ENCODE results near the gene NTM.
A peak's percentile ranks its signal among the peaks of the same experiment; 100 is the strongest.

NTM gene

DNA sequence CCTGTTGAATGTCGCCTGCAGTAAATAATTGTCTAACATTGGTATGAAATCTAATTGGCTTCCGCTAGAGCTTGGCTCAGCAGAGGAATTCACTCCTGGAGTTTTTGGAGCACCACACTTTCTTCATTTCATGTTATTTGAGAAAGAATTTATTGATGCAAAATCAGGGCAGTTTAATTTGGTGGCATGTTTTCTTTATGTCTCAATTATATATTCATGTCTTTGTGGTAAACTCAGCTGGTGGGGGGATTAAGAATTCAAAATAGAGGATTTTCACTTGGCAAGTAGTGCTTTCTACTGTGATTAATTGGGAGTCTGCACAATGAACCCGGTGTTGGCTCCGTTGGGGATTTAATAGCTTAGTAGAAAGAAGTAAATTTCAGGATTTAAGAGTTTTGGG is 784.4 kb downstream of the NTM start:
- DNase-seq (ENCODE audit: low spot score) = no peak

DNA sequence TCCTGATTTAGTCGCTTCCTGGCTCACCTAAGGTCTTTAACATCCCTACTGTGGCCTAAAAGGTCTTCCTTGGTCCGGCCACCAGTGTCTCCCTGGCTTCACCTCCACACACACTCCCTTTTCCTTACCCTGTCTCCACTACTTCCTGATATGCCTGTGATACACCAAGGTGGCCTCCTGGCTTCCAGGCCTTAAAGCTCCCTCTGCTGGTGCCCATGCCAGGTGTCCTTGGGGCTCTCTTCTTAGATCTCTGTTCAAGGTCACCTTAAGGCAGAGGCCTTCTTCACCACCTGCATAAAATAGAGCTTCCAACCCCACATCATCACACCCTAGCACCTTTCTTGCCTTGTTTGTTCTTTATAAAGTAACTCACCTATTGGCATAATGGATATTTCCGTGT is 787.7 kb downstream of the NTM start:
- peak; percentile 44 for DNase-seq (ENCODE audit: low spot score)

DNA sequence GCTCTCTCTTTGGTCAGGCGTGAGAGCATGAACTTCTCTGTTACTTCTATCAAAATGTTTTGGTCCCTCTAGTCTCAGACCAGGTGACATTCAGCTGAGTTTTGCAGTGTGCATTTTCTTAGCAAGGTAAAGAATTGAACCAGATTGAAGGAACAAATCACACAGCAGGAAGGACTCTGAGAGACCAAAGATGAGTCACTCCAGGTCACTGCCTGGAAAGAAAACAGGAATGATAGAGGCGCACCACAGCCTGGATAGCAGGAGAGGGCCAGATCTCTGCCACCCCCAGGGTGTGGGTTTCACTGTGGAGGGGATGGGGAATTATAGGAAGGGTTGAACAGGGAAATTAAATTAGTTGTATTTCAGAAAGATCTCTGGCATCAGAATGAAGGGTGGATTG is 788.3 kb downstream of the NTM start:
- DNase-seq (ENCODE audit: low spot score) = no peak

DNA sequence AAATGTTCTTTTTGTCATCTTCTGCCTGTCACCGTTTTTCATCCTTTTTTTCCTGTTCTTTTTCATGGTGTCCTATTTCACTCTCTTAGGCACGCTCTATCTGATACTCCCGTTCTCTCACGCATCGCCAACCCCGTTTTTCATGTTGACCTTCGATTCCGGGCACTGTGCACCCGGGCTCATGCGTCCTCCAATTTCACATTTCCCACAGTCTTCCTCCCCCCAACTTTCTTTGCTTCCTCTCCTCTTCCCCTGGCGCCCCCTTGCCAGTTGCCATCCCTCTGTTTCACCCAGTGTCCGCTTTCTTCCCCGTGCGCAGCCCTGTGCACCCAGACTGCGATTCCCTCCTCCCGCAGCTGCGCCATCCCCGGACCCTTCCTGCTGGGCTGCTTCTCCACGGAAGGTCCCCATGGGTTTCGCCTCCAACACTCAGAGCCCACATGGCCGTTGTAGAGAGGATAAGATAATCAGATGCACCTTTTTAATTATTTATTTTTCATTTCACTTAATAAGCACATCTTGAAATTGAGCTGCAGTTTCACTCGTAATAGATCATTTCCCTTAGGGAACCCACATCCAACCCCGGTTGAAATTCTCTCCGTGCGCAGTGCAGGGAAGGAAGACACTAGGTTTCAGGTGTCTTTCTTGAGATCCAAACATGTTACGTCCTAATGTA is 791.1 kb downstream of the NTM start:
- DNase-seq (ENCODE audit: low spot score) = no peak

DNA sequence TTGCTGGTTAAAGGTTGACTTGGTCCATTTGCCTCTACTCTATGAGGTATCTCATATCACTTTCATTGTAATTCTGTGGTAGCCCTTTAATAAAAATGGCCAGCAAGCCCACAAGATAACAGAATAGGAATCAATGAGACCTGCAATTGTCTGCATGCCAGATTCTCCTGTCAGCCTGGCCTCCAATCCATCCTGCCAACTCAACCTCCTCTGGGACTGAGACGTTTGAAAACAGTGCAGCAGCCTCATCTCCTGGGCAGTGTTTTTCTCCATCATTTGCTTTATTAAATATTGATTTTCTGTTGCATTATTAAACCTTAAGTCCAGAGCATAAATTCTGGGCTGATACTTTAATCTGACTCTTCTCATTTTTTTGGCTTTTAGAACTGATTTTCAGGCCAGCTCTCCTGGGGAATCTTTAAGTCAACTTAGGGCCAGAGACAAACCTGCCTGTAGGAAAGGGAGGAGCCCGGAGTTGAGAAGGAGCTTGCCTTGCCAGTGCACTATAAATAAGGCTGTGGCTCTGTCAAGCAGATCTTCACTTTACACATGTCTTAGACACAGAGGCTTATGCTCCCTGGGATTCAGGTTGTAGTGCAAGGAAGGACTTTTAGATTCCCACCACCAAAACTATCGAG is 798.0 kb downstream of the NTM start:
- DNase-seq (ENCODE audit: low spot score) = no peak

DNA sequence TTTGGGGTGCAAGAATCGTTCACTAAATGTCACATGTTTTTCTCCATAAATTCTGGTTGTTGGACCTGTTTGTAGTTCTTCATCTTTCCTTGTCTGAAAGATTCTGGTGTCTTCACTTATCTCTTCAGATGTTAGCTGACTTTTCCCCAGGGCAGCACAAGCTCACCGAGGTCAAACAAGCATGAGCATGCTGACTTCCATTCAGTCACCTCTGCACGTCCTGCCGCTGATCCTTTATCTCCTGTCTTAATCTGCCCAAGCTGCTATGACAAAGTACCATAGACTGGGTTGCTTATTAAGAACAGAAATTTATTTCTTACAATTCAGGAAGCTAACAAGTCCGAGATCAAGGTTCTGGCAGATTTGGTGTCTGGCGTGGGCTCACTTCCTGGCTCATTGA is 800.6 kb downstream of the NTM start:
- DNase-seq (ENCODE audit: low spot score) = no peak

DNA sequence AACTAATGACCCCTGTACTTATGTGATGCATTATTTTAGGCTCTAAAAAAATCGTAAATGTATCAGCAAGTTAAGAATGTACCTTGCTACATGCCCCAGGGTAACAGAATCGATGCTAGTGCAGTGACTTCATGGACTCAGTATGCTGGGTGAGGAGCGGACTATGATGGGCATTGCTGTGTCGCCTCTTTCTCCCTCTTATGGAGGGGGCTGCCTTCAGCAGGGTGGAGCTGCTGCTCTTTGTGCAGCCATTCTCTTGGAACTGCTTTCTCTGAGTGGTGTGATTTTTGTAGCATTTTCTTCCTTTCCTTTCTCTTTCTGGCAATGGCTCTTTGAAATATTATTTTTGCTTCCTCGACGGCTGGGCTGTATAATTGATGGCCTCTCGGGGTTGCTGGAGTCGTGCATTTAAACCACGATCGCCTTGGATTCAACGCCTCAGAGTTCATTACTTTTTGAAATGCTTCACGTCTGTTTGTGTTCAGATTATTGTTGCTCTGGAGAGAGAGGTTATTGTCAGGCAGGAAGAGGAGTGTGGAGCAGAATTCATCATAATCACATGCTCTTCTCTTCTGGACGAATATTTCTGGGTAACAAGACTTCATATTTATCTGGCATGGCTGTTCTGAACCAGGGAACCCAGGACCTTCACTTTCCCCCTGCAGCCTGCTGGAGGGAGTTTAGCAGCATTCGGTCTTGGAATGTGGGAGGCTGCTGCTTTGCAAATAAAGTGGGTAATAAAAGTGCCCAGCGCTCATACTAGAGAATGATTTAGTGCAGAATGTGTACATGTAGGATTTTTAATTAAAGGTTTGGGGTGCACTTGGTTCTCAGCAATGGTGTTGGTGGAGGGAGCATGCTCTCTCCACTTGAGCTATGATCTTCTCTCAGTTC is 804.2 kb downstream of the NTM start:
- no peak for DNase-seq (ENCODE audit: low spot score)

DNA sequence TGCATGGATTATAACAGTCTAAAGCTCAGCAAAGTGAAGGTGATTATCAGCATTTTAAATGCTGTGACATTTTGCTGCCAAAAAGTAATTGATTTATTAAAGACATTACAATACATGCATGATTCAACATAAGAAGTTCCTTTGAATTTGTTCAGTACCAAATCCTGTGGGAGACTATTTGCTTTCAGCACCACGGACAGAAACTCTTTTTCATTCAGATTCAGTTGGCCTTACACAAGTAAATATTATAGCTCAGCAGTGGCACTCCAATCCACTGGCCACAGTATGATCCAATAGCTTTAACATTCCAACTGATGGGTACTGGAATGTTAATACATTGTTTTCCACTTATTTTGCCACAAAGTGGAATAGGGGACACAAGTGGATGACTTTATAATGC is 806.7 kb downstream of the NTM start:
- no peak for DNase-seq (ENCODE audit: low spot score)

DNA sequence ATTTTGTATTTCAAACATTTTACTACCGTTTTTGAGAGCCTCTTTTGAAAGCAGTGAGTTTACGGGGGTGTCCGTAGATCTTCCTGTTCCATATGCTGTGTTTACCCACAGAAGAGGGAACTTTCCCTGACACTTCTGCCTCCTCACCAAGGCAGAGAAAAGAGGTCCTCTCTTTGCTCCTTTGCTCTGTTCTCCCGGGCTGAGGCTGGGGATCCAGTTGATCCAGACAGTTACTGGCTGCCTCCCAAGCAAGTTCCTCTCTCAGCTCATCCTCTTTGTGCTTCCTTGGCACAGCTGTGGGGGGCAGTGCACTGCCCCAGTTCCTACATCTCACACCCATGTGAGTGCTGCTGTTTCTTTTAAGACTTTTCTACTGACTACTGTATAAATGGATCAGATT is 813.7 kb downstream of the NTM start:
- no peak for DNase-seq (ENCODE audit: low spot score)

DNA sequence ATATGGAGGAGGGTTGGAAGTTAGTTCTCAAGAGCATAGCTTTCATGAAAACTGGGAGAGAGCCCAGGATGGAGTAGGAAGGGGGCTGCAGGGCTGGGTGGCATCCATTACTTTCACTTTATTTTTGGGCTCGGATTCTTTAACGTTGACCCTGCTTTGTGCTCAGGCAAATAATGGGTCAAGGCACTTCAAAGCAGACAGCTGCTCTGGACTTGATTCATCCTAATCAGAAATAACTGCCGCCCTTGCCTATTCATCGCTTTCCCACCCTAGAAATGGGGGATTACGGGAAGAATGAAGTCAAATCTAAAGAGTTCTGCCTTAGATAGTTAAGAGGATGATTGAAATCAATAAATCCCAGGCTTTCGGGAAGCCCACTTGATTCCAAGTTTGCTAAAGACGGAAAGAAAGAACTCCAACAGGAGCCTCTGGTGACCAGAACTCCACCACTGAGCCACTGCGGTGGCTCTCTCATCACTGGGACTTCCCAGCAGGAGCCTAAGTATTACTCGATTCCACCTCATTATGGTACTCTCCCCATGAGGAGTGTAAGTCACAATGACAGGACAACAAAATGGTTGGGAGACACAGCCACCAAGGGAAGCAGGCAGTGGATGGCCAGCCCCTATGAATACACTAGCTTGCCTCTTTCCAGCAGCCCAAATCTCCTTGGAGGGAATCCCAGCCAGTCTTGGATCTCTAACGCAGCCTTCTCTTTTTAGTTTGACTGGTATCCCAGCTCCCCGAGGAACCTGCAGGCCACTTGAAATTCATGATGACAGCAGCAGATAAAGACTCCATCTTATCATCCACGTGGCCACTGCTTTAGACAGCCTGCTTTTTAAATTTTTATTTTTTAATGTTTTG is 815.5 kb downstream of the NTM start:
- DNase-seq (ENCODE audit: low spot score) = no peak

DNA sequence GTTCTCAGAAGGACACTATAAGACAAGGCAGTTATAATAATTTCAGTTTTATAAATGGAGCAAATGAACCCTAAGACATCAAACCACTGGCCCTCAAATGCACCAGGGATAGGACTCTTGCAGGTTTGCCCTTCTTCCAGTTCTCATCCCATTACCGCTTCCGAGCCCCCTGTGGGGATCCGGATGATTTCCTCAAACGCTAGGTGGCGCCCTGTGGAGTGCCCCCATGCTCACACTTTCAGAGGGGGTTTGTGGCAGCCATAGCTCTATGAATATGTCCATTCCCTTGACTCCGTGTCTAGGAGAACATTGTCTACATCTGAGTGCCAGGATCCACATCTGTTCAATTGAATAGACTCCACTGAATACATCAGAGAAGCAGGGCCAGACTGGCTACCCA is 816.3 kb downstream of the NTM start:
- peak; percentile 41 for DNase-seq (ENCODE audit: low spot score)

DNA sequence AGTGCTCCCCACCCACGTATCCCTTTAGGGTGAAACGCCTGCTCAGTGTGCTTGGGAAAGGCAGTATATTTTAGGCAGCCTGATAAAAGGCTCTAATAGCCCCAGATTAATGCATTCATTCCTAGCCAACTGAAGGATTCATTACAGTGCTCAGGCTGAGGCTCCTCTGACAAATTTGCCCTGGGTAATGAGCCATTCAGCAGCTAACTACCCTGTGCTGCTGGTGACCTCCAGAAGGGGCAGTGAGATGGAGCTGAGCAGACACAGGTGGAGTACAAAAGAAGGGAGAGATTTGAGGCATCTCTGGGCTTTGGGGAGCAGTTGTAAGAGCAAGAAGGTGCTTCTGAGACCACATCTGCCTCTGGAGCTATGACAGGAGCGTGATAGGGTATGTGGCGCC is 817.0 kb downstream of the NTM start:
- no peak for DNase-seq (ENCODE audit: low spot score)

DNA sequence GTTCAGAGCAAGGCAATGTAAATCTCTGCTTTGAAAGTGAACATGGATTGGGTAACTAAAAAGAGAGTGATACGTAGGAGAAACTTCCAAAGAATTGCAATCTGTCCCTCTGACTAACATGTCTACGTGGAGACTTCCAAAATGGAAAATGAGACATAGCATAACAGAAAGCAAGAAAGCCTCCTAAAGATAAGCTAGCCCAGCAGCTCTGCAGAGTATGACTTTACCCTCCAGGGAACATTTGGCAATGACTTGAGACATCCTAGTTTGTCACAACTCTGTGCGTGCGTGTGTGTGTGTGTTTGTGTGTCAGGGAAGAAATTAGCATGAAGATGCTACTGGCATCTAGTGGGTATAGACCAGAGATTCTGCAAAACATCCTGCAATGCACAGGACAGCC is 817.4 kb downstream of the NTM start:
- no peak for DNase-seq (ENCODE audit: low spot score)

DNA sequence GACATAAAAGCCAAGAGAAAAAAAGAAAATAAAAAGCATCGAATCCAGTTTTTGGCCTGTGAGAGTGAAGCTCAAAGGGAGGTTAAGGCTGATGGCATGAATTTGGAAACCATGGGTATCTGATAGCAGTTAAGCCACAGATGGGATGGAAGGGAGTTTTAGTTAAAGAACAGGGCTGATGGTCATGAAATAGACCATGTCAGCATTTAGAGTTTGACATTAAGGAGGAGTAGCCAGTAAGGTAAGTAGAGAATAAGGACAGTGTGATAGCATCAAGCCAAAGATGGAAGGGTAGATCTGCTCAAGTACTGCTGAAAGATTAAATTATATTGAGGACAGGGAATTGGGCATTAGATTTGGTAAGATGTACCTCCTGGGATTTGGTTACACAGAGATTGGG is 826.5 kb downstream of the NTM start:
- DNase-seq (ENCODE audit: low spot score) = no peak

DNA sequence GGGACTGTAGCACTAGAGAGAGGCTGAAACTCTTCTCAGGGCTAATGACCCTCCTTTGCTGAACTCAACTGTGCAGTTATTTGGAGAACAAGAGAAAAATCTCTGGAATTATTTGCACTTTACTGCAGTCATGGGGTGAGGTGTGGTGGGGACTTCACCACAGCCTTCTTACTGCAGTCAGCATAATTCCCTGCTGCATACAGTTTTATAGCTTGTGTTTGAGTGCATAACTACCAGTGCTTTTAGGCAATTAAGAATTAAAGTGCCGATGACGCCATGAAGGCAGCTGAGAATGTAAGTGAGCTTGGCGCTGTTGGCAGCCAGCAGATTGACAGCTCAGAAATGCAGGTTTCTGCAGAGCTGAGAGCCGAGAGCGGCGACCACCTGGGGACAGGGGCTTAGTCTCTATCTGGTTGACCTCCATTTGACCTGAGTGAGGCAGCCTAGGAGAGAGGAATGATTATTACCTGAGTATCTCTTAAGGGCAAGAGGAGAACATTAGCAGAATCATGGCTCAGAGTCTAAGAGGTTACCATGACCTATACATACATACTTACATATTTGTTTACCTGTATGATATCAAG is 830.0 kb downstream of the NTM start:
- no peak for DNase-seq (ENCODE audit: low spot score)

DNA sequence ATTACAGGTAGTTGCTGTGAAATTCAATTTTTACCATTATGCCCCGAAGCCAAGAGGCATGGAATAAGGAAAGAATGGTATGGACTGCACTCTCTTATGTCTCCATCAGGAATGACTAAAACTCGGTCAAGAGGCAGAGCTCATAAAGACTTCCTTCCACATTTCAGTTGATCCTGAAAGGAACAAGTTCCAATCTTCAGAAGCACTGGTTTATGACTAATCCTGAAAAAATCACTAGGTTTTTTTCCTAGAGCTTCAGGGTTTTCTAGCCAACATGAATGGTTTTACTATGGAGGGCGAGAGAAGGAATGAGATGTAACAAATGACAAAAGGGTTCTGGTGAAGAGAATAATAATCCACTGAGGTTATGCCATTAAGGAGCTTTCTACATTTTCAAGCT is 832.2 kb downstream of the NTM start:
- no peak for DNase-seq (ENCODE audit: low spot score)

DNA sequence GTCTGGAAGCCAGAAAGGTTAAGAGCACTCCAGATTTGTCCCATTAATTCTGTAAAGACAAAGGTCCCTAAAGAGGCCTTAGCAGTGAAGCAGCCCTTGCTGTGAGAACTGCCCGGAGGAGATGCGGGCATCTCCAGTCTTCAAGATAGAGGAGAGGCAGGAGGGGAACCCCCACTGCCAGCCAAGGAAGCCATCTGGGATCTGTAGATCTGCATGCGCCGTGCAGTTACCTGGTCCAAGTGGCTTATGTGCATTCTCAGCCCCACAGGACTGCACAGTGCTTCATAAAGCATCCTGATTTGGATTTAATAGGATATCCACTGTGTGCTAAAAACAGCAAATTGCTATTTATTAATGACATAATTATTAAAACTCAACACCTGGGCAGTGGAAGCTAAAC is 834.6 kb downstream of the NTM start:
- no peak for DNase-seq (ENCODE audit: low spot score)

DNA sequence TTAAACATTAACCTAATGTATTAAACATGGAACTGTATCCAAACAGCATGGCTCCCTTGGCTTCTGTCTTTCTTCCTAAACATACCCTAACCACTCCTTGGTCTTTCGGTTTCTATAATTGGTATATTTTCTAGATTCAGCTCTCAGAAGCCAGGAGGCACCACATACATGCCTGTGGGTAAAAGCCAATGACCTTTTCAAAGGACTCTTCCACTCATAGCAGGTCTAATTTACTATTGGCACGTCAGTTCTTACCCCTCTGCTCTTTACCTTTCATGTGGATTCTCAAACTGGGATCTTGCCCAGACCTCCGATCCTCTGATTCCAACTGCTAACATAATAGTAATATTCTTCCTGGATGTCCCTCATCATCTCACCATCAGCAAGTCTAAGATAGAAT is 835.1 kb downstream of the NTM start:
- DNase-seq (ENCODE audit: low spot score) = no peak

DNA sequence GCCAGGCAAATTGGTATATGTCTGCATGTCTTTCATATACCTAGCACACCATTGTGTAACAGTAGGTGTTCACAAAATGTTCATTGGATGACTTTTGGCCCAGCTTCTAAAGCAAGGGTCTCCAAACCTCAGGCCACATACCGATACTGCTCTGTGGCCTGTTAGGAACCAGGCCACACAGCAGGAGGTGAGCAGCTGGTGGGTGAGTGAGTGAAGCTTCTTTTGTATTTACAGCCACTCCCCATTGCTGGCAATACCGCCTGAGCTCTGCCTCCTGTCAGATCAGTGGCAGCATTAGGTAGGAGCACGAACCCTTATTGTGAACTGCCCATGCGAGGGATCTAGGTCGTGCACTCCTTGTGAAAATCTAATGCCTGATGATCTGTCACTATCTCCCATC is 836.6 kb downstream of the NTM start:
- DNase-seq (ENCODE audit: low spot score) = no peak

DNA sequence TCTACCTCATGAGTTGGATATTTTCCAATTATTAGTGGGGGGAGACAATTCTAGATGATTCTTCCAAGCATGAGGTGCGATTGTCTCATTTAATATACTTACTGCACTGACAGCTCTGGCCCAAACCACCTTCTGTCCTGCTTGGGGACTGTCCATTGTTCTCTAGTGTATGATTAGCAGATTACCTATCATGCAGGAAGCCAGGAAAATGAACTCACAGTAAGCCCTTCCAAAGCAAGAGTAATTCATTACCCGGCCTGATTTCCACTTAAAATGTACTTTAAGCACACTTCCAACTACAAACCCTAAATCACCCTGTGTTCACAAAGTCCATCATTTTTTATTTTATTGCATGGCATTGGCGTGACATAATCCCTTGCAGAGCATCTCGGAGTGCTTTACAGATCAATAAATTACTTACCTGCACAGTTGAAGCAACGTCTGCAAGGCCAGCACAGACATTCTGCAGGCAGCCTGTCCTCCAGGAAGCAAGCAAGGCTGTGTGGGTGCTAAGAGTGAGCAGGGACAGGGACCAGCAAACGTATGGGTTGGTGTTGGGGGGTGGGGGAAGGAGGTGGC is 838.2 kb downstream of the NTM start:
- DNase-seq (ENCODE audit: low spot score) = no peak

DNA sequence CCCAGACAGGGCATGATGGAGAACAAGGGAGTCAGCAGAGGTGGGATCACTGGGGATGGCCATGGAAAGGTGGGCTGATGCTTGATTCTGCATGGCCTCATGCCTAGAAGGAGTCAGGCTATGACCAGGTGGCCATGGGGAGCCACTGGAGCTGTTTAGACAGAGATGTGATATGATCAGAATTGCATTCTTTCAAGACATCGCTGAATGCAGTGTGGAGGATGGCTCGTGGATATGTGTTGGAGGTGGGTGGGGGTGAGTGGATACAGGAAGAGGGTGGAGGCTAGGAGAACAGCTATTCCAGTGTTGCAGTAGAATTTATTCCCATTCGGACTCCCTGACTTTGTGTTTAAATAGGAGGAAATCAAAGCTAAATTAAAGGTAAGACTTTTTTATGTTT is 841.1 kb downstream of the NTM start:
- no peak for DNase-seq (ENCODE audit: low spot score)

DNA sequence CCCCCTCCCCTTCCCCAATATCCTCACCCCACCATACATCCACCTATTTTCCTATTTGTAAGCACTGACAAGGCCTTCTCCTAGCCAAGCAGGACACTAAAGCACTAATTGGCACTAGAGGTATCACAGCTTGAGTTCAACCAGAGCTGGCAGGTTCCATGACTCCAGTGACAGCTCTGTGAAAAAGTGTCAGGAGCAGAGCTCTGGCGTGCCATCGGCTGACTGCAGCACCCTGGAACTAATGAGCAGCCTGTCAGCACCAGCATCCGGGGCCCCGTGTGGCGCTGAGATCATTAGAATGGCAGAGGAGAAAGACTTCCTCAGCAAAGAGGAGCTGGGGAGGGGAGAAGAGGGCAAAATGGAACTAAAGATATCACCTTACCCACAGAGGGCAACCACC is 847.4 kb downstream of the NTM start:
- no peak for DNase-seq (ENCODE audit: low spot score)
